OCI-M1 (cell line): ENCODE measurements around the gene TCAP.

ENCODE experiments used
- DNase-seq: peaks from one replicate; lab custom pipeline; 2025; lab: John Stamatoyannopoulos, UW

TCAP gene

DNA sequence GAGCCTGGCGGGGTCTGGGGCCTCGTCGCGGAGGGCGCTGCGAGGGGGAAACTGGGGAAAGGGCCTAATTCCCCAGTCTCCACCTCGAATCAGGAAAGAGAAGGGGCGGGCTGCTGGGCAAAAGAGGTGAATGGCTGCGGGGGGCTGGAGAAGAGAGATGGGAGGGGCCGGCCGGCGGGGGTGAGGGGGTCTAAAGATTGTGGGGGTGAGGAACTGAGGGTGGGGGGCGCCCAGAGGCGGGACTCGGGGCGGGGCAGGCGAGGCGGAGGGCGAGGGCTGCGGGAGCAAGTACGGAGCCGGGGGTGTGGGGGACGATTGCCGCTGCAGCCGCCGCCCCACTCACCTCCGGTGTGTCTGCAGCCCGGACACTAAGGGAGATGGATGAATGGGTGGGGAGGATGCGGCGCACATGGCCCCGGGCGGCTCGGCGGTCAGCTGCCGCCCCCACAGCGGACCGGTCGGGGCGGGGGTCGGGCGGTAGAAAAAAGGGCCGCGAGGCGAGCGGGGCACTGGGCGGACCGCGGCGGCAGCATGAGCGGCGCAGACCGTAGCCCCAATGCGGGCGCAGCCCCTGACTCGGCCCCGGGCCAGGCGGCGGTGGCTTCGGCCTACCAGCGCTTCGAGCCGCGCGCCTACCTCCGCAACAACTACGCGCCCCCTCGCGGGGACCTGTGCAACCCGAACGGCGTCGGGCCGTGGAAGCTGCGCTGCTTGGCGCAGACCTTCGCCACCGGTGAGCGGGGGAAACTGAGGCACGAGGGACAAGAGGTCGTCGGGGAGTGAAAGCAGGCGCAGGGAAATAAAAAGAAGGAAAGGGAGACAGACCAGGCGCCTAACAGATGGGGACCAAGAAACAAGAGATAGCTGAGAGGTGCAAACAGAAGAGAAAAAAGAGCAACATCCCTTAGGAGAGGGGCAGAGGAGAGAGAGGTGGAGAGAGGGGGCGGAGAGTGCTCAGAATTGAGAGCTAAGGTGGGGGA lies 3.1 kb downstream of the TCAP start, which contains the start of gene PNMT:
PNMT (plus strand) TSS at position 509 of the 980 bp plus-strand sequence; CDS start at position 532, 23 bp downstream.
- peak; percentile 83 for DNase-seq

DNA sequence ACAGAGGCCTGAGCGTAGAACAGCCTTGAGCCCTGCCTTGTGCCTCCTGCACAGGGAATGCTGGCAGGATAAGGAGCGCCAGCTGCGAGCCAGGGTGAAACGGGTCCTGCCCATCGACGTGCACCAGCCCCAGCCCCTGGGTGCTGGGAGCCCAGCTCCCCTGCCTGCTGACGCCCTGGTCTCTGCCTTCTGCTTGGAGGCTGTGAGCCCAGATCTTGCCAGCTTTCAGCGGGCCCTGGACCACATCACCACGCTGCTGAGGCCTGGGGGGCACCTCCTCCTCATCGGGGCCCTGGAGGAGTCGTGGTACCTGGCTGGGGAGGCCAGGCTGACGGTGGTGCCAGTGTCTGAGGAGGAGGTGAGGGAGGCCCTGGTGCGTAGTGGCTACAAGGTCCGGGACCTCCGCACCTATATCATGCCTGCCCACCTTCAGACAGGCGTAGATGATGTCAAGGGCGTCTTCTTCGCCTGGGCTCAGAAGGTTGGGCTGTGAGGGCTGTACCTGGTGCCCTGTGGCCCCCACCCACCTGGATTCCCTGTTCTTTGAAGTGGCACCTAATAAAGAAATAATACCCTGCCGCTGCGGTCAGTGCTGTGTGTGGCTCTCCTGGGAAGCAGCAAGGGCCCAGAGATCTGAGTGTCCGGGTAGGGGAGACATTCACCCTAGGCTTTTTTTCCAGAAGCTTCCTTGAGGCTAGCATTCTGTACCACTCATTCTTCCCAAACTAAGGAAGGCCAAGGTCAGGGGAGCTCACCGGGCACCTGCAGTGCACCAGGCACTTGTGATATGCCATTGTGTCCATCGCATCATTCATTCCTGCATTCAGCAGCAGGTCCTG lies 5.0 kb downstream of the TCAP start:
- no peak for DNase-seq

DNA sequence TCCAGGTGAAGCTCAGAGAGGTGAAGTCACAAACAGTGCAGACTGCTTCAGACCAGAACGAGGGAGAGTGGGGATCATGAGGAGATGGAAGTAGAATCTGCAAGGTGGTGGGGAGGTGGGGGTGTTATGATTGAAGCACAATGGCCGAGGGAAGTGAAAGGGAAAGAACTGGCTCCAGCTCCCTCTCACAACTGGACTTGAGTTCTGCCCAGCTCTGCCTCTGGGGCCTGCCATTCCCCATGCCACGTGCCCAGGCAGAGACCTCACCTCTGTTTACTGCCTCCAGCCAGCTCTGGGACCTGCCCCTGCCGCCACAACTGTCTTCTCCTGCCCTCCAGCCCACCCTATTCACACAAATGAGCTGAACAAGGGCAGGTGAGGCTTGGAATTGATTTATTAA lies 5.6 kb downstream of the TCAP start:
- DNase-seq, result no peak

DNA sequence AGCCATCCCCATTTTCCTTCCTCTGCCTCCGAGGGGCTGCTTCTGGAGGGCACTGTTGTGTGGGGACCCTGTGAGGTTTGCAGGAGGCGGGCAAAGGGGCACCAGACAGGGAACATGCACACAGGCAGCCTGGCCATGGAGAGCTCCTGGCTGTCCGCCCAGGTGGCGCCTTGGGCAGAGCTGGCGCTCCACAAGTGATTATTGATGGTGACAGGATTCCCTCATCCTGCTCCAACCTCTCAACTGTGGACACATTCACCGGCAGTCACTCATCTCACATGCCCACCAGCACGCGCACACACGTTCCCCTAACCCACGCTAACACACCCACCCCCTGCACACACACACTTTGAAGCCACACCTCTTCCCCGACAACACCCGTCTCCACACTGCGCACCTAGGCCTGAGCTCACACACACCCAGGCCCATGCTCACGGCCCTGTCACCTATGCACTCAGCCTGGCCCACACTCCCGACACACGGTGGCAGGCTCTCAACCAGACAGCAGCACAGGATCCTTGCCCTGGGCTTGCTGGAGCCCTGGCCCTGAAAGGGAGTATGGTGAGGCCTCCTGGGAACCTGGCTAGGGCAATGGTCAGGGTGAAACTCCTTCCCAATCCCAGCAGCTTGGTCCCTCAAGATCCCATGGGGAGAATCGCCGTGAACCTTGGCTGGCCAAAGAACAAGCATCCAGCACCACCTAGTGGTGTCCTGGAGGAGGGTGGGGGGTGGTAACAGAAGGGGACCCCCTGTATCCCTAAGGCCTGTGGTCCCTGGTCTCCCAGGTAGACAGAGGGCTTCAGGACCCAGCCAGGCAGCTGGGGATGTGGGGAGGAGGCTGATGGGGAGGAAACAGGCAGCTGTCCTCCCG lies 6.7 kb downstream of the TCAP start:
- DNase-seq, result peak; percentile 47

DNA sequence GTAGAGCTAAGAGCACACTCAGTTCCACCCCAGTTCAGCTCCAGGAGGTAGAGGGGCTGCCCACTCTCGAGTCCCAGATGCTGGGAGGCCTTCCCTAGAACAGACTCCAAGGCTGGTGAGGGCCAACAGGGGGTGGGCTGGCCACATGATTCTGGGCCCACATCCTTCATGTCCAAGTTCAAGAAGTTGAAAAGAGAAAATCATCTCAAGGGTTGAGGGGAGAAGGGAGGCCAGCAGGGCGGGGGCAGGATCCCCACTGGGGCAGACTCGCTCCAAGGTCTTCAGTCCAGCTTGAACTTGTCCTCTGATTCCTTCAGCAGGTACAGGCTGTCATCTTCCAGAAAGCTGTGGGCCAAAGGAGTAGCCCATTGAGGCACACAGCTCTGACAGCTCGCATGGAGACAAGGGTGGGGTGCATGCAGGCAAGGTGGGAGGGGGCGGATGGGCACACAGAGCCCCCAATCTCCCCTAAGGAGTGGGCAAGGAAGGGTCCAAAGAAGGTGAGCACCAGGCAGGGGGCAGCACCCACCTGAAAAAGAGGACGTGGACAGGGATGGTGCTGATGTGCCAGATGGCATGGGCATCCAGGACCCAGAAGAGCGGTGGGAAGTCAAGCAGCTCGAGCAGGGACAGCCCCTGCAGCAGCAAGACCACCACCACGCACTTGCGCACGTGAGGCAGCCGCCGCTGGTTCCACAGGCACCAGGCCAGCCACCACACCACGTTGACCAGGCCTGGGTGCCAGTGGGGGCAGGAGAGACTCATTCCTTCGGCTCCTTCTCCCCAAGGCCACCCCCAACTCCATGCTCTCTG lies 7.6 kb downstream of the TCAP start:
- no peak for DNase-seq

DNA sequence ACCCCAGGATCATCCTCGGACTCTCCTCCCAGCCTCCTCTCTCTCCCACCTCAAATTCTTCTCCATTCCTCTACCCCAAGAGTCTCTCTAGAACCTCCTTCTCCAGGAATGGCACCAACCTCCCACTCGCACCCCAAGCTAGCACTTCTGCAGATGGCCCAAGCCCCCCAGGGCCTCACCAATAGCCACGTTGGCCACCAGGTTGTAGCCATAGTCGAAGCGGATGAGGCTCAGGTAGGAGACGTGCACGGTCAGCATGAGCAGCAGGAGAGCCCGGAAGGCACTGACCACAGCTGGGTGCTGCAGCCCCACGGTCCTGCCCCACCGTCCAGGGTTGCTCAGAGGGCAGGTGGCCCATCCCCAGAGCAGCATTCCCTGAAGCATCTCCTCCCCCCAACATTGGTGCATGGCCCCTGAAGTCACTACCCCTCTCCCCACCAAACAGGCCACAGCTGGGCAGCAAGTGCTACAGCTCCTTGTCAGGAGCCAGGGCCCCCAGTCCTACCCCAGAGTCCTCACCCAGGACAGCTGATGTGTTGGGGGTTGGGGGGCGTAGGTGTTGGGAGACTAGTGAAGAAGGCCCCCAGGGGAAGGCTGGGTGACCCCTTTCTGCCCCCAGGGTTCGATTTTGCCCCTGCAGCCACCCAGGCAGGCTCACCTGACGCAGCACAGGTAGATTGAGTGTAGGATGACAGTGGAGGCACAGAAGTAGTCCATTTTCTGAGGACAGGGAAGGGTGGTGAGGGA lies 8.4 kb downstream of the TCAP start:
- DNase-seq, result no peak

DNA sequence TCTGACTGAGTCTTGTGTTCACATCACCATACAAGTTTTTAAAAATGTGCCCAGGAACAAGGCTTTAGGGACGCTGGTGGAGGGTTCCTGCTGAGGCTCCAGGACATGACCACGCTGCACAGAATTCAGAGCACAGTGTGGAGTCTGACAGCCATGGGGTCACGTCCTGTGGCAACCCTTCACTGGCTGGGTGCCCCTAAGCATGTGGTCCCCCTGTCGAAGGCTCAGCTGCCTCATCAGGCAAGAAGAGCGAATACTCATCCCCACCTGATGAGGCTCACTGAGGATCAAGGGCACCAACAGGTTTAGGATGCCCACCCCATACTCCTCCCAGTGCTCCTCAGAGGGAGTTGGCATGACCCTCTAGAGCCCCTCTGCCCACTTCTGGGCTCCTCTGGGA lies 9.0 kb downstream of the TCAP start:
- DNase-seq, result no peak

DNA sequence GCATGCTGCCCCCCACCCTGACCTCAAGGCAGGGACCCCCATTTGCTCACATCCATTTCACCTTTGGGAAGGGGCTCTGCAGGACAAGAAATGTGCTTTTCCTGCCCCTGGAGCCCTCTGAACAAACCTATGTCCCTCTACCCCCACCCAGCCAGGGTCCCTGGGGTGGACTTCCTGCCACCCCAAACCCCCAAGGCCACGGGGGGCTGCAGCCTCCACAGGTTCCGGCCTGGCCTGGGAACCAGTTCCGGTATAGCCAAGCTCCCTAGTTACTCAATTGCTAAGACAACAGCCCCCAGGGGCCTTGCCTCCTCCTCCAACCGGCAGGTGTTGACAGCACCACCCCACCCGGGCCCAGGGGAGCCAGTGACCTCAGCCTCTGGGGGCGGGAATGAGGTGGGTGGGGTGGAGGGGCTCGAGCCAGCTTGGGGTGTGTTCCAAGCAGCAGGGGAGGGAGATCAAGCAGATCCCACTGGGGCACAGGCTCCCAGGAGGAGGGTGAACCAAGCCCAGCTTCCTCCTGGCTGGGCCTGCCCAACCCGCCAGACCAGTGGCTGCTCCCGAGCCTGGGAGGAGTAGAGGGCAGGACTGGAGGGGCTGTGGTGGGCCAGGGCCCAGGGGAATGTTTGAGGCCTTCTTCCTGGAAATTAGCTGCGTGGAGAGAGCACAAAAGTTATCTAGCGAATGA lies 9.7 kb downstream of the TCAP start:
- no peak for DNase-seq

DNA sequence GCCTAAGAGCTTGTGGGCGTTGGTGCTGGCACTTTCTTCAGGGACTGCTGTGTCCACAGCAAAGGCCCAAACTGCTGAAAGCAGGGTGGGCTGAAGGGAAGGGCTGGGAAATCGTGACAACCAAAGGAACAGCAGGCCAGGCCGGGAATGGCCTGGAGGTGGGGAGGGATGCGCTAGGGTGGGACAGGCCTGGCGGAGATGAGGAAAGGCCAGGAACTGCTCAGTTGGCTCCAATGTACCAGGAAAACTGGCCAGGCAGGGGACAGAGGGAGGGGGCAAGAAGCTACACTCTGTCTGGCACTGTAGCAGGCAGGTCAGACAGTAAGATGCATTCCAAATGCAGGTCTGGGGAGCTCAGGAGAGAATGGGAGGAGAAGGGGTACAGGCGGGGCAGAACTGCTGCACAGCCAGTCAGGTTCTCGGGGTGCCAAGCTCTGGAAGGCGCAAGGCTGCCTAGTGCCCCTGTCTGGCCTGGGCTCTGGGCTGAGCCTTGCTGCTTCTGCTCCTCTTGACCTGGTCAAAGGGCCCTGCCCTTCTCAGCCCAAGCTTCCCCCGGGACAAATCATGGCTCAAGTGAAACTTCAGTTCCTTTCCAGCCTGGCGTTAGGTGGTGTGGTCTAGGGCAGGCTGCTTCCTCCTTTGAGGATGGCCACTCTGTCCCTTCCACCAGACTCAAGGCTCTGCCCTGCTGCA lies 10.4 kb downstream of the TCAP start:
- no peak for DNase-seq

DNA sequence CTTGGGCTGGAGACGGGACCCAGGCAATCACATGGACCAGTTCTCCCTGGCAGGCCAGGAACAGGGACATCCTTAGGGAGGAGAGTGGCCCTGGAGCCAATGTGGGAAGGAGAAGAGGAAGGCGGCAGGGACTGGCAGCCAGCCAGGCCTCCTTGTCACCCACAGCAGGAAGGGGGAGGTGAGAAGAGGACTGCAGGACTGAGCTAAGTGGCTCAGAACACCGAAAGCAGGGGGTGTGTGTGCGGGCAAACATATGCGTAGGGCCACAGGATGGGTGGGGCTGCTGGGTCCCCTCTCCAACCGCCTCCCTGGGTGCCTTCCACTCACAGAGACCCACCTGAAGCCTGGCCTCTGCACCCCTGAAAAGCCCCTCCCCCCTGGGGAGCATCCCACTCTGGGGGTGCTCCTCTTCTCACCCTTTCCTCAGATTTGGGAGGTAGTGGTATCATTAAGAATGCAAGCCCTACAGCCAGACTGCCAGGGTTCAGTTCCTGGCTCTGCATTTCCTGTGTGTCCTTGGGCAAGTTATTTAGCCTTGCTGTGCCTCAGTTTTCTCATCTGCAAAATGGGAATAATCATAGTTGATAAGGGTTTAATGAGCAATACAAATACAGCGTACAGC lies 11.2 kb downstream of the TCAP start:
- peak; percentile 37 for DNase-seq

DNA sequence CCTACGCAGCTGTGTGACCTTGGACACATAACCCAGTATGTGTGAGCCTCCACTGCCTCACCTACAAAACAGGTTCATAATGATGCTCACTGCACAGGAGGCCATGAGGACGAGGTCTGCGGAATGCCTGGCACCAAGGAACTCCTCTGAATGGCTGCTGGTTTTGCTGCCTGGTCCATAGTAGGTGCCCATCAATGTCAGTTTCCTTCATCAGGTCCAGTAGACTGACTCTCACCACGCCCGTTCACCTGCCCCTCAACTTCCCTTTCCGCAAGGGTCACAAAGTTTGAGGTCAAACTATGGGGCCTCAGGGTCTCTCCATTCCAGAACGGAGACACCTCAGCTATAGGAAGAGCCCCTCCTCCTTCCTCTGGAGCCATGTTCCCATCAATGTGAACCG lies 11.9 kb downstream of the TCAP start:
- no peak for DNase-seq

DNA sequence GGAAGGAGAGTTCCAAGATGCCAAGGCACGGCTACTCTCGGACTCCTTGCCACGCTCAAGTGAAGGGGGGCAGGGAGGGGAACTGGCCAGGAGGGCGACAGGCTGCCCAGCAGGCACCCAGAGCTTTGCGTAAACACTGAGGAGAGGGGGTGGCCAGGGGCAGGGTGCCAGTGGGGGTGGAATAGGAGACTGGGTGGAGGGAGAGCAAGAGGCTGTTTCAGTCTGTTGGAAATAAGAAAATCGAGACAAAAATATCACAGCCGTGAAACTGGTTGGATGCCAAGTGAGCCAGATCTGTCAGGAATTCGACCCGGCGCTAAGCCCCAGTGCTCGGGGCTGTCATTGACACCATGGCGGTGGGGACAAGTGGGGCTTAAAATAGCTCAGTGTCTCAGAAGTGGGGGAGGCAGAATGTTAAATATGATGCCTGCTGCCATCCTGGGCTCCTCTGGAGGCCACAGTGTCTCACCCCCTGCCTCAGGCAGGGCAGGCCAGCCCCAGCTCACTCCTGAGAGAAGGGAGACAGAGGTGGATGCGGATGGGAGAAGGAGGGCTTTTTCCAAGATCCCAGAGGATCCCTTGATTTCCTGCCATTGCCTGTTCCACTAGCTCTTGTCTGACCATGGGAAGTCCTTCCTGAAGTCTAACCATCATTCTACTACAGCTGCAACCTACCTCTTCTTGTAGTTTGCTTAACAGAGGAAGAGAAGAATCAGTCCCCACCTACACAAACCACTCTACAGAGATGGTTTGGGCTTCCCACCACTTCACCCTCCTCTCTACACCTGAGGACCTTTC lies 12.6 kb downstream of the TCAP start:
- DNase-seq, result no peak

DNA sequence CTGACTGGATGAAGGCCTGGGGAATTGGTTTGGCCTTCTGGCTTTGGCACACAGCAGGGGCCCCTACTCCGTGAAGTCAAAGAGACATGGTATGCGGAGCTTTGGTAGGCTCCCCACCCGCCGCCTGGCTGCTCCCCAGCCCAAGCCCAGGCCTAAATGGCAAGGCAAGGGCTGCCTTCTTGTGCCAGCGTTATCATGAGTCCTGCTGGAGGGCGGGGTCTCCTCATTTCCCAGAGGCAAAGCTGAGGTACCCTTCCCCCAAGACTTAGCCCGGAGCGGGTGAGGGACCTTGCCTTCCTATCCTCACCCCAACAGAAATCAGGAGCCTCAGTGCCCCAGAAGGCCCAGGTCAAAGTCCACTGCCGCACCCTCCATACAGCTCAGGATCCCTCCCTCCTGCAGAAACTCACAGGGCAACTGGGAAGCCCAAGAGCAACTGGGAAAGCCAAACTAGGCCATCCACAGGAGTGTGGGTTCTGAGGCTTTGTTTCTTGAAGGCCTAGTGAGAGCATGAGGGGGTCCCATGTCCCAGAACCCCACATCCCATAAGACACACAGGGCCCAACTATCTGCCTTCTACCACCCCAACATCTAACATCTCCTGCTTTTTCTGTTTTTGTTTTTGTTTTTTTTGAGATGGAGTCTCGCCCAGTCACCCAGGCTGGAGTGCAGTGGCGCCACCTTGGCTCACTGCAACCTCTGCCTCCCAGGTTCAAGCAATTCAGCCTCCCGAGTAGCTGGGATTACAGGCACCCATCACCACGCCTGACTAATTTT lies 13.4 kb downstream of the TCAP start:
- DNase-seq, result no peak

DNA sequence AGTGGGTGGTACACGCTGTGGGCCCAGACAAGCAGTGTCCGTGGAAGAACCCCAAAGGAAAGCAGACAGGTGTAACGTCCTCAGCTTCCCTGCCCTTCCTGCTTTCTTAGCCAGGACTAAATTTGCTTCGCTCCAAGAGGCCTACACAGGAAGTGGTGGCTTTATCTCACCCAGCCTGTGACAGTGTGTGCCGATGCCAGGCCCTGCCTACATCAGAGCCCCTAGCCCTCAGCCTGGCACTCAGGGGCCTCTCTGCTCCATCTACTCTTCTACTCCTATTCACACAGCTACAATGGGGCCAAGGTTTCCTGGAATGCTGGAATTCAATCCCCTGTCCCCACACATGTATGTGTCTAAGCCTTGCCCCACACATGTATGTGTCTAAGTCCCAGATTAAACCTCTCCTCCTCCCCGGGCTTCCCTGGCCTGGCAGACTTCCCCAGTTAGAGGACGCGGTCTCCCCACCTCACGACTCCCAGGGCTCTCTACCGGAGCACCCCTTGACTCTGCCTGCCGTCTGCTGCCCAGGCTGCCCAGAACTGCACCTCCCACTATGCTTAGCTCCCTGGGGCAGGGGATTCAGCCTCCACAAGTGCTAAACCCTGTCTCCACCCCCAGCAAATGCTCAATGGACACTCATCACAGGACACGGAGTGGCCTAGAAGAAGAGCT lies 14.5 kb downstream of the TCAP start:
- peak; percentile 27 for DNase-seq

DNA sequence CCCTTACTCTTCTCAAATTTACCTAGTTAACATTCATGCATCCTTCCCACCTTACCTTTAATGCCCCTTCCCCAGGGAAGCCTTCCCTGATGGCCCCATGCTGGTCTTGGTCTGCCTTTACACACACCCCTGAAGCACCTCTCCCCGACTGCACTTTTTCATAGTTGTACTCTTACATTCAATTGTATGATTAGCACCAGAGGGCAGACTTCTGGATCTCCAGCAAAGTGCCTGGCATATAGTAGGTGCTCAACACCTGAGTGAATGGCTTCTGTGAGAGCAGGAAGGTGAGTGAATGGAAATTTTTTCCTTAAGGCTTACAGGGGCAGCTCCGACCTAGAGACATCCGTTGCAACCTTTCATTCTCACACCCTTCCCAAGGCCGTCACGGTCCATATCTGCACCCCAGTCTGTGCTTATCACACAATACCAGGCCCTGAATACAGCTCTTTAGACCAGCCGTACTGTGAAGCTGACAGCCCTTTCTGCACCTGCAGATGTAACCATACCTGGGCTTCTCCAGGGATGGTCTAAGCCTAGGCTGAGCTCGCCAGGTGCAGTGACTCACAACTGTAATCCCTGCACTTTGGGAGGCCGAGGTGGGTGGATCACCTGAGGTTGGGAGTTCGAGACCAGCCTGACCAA lies 18.3 kb downstream of the TCAP start:
- DNase-seq, result no peak
